Measurements from ENCODE around the gene CHD6.

CHD6 gene

DNA sequence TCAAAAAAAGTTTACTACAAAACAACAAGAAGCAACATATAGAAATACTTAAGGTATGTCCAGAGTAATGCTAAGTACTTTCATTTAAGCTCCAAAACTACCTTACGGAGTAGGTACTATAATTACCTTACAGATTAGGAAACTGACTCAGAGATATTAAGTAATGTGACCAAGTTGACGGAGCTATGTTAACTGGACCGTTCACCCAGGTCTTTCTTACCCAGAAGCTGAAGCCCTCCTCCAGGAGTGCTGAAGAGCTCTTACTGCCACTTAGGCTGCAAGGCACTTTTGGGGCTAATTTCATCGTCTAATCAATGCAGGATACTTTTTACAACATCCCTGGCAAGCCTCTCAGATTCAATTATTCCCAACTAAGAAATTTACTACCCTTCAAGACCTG lies 123.7 kb downstream of the CHD6 start:
- Histone ChIP-seq H3K4me3 (ENCODE audit: low read depth, low read length) (no peak overlapping the region), H3K4me1 (ENCODE audit: control insufficient read depth, insufficient read depth, low read length) (no peaks in the 10 kb centered on the region), H3K9me3 (ENCODE audit: control insufficient read depth, insufficient read depth, low read depth, low read length) (no peaks in the 10 kb centered on the region), H3K27ac (ENCODE audit: extremely low read depth, low read depth, low read length) (no peak overlapping the region), H3K36me3 (ENCODE audit: control insufficient read depth in 2 of 2, insufficient read depth in 1 of 2, low read length in 2 of 2) (peaks cover 10 to 75% of the 10 kb centered on the region in 2 experiments)
- CTCF ChIA-PET, result interaction anchor here (0.7 to 0.8 kb wide), 3 partner anchors 8 to 542 kb away, joined by 3 read pairs; no protein-coding TSS in a partner anchor
- POLR2A ChIA-PET, result no interaction called here
- no peak for TF ChIP-seq ZNF157 (tag by site-specific recombination; IDR thresholded peaks at IDR 0.05)
- TF ChIP-seq ZNF600 (tag by site-specific recombination; IDR thresholded peaks at IDR 0.05), result no peak
- TF ChIP-seq SETDB1 (IDR thresholded peaks at IDR 0.05; ENCODE audit: insufficient read length, low read length), result no peak
- TF ChIP-seq, protein P1, sequence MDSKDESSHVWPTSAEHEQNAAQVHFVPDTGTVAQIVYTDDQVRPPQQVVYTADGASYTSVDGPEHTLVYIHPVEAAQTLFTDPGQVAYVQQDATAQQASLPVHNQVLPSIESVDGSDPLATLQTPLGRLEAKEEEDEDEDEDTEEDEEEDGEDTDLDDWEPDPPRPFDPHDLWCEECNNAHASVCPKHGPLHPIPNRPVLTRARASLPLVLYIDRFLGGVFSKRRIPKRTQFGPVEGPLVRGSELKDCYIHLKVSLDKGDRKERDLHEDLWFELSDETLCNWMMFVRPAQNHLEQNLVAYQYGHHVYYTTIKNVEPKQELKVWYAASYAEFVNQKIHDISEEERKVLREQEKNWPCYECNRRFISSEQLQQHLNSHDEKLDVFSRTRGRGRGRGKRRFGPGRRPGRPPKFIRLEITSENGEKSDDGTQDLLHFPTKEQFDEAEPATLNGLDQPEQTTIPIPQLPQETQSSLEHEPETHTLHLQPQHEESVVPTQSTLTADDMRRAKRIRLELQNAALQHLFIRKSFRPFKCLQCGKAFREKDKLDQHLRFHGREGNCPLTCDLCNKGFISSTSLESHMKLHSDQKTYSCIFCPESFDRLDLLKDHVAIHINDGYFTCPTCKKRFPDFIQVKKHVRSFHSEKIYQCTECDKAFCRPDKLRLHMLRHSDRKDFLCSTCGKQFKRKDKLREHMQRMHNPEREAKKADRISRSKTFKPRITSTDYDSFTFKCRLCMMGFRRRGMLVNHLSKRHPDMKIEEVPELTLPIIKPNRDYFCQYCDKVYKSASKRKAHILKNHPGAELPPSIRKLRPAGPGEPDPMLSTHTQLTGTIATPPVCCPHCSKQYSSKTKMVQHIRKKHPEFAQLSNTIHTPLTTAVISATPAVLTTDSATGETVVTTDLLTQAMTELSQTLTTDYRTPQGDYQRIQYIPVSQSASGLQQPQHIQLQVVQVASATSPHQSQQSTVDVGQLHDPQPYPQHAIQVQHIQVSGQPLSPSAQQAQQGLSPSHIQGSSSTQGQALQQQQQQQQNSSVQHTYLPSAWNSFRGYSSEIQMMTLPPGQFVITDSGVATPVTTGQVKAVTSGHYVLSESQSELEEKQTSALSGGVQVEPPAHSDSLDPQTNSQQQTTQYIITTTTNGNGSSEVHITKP (tag by site-specific recombination; IDR thresholded peaks at IDR 0.05), result no peak
- no peak for TF ChIP-seq ZNF596 (tag by site-specific recombination; IDR thresholded peaks at IDR 0.05)
- TF ChIP-seq ZNF416 (tag by site-specific recombination; IDR thresholded peaks at IDR 0.05), result no peak
- no peak for TF ChIP-seq ZBTB48 (tag by site-specific recombination; IDR thresholded peaks at IDR 0.05)
- TF ChIP-seq, protein P2, sequence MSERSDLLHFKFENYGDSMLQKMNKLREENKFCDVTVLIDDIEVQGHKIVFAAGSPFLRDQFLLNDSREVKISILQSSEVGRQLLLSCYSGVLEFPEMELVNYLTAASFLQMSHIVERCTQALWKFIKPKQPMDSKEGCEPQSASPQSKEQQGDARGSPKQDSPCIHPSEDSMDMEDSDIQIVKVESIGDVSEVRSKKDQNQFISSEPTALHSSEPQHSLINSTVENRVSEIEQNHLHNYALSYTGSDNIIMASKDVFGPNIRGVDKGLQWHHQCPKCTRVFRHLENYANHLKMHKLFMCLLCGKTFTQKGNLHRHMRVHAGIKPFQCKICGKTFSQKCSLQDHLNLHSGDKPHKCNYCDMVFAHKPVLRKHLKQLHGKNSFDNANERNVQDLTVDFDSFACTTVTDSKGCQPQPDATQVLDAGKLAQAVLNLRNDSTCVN (tag by site-specific recombination; optimal IDR thresholded peaks at IDR 0.05), result no peak
- no peak for TF ChIP-seq ZNF777 (tag by site-specific recombination; IDR thresholded peaks at IDR 0.05; ENCODE audit: borderline replicate concordance)
- no peak for TF ChIP-seq TCF7L2 (IDR thresholded peaks at IDR 0.05; ENCODE audit: borderline replicate concordance, low read depth, low read length)
- TF ChIP-seq ZBTB8A (tag by site-specific recombination; IDR thresholded peaks at IDR 0.05), result no peak

DNA sequence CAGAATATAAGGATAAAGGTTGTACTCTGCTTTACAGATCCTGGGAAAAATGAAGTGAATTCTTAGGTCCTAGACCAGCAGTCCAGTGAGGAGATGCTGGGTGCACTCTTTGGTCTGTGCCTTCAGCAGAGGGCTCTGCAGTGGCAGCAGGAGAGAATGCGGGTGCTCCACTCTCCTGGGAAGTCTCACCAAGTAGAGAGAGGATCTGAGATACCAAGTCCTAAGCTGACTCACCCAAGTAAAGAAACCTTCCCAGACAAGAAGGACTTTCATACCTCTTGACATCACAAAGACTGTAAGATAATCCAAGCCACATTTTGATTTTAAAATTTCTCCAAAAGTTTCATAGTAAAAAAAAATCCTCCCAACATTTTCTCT lies 134.6 kb downstream of the CHD6 start:
- Histone ChIP-seq H3K36me3 (ENCODE audit: control insufficient read depth in 2 of 2, insufficient read depth in 1 of 2, low read length in 2 of 2) (peaks cover 13 to 69% of the 10 kb centered on the region in 2 experiments; a peak in 2 of 3 replicates), H3K9me3 (ENCODE audit: control insufficient read depth, insufficient read depth, low read depth, low read length) (no peaks in the 10 kb centered on the region), H3K4me3 (ENCODE audit: low read depth, low read length) (no peak overlapping the region), H3K27ac (ENCODE audit: extremely low read depth, low read depth, low read length) (no peak overlapping the region), H3K4me1 (ENCODE audit: control insufficient read depth, insufficient read depth, low read length) (no peaks in the 10 kb centered on the region)
- CTCF ChIA-PET, result interaction anchor here (0.9 kb wide), 1 partner anchor 144 kb away, joined by 3 read pairs; no protein-coding TSS in a partner anchor
- POLR2A ChIA-PET, result interaction anchor here (0.5 kb wide), 1 partner anchor 143 kb away, joined by 3 read pairs; no protein-coding TSS in a partner anchor
- TF ChIP-seq PRDM1 (tag by site-specific recombination; IDR thresholded peaks at IDR 0.05) (peak; percentile 57; the same call in 1 of the 2 replicates), ZBTB7A (tag by site-specific recombination; IDR thresholded peaks at IDR 0.05; ENCODE audit: low read depth) (no peak)

DNA sequence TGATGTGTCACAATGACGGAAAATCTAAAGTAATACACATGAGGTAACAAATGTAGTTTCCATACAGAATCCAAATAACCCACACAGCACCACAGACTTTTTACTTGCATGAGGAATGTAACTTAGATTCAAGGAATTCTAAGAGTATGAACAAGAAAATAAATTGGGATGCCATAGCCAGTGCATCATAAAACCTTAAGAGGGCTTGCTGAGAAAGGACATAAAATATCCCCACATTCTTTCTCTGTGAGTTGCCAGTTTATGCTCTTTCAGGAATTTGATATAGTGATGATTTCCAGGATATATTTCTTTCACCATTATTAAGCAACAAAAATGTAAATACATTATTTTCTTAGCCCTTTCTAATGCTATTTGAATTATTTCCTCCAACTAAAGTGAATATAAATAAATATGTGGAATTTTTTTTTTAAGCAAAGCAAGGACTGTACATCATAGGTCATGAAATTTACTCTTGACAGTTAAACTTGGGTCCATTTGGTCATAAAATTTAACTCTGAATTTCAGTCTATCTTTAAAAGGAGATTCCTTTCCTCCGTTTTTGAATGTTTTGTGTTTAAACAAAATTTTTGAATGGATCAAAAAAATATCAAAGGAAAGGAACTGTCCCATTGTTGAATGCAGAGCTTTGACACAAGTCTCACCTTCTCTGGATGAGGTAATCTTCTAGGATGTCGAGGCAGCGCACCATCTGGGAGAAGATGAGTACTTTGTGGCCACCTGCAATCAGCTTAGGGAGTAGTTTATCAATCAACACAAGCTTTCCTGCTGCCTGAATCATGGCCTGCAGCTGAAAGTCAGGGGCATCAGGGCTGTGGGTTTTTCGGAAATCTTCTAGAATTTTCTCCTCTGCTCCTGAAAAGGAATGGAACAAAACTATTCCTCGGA lies 135.3 kb downstream of the CHD6 start:
- POLR2A ChIA-PET, result no interaction called here
- no peak overlapping the region for H3K4me3 ChIP-seq (ENCODE audit: low read depth, low read length)
- H3K9me3 ChIP-seq (ENCODE audit: control insufficient read depth, insufficient read depth, low read depth, low read length), result no peaks in the 10 kb centered on the region
- H3K36me3 ChIP-seq (ENCODE audit: control insufficient read depth in 2 of 2, insufficient read depth in 1 of 2, low read length in 2 of 2), result peaks cover 13 to 69% of the 10 kb centered on the region in 2 experiments; a peak in 2 of 3 replicates
- H3K4me1 ChIP-seq (ENCODE audit: control insufficient read depth, insufficient read depth, low read length), result no peaks in the 10 kb centered on the region
- CTCF ChIA-PET, result interaction anchor here (0.9 kb wide), 1 partner anchor 145 kb away, joined by 3 read pairs; no protein-coding TSS in a partner anchor
- no peak overlapping the region for H3K27ac ChIP-seq (ENCODE audit: extremely low read depth, low read depth, low read length)
- TF ChIP-seq ZNF777 (tag by site-specific recombination; IDR thresholded peaks at IDR 0.05; ENCODE audit: borderline replicate concordance) (no peak), ZNF473 (tag by site-specific recombination; IDR thresholded peaks at IDR 0.05) (no peak), ZNF629 (tag by site-specific recombination; IDR thresholded peaks at IDR 0.05) (no peak), ZNF560 (tag by site-specific recombination; IDR thresholded peaks at IDR 0.05; ENCODE audit: borderline replicate concordance) (no peak), ZNF664 (tag by site-specific recombination; IDR thresholded peaks at IDR 0.05) (no peak), PRDM6 (tag by site-specific recombination; IDR thresholded peaks at IDR 0.05) (no peak)
- TF ChIP-seq, protein P3, sequence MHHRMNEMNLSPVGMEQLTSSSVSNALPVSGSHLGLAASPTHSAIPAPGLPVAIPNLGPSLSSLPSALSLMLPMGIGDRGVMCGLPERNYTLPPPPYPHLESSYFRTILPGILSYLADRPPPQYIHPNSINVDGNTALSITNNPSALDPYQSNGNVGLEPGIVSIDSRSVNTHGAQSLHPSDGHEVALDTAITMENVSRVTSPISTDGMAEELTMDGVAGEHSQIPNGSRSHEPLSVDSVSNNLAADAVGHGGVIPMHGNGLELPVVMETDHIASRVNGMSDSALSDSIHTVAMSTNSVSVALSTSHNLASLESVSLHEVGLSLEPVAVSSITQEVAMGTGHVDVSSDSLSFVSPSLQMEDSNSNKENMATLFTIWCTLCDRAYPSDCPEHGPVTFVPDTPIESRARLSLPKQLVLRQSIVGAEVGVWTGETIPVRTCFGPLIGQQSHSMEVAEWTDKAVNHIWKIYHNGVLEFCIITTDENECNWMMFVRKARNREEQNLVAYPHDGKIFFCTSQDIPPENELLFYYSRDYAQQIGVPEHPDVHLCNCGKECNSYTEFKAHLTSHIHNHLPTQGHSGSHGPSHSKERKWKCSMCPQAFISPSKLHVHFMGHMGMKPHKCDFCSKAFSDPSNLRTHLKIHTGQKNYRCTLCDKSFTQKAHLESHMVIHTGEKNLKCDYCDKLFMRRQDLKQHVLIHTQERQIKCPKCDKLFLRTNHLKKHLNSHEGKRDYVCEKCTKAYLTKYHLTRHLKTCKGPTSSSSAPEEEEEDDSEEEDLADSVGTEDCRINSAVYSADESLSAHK (tag by site-specific recombination; IDR thresholded peaks at IDR 0.05), result no peak
